Mesendoderm (in vitro differentiated cells): ENCODE results near the gene DDX5.

Source experiments
- DNase-seq: peaks from one replicate; pipeline ENCODE4 v3.0.0; 2013
- H2AK5ac ChIP-seq: 2 replicates; pipeline ENCODE4 v1.6.1; 2013; ENCODE audit warnings: low read length, inconsistent platforms
- H2BK120ac ChIP-seq: 2 replicates; pipeline ENCODE4 v1.6.1; 2013; ENCODE audit warnings: low read depth, mild to moderate bottlenecking, low read length, moderate library complexity, mixed read lengths
- H2BK15ac ChIP-seq: replicated peaks from 2 replicates; pipeline ENCODE4 v1.6.1; 2013; ENCODE audit warnings: low read depth, mild to moderate bottlenecking, moderate library complexity
- H2BK5ac ChIP-seq: 2 replicates; pipeline ENCODE4 v1.6.1; 2013; ENCODE audit warnings: low read length, inconsistent platforms
- H3K18ac ChIP-seq: 2 replicates; pipeline ENCODE4 v1.6.1; 2013; ENCODE audit warnings: mild to moderate bottlenecking, low read length, mixed read lengths
- H3K23ac ChIP-seq: one replicate; pipeline ENCODE4 v1.6.1; 2013; ENCODE audit warnings: low read length
- H3K27ac ChIP-seq: 2 replicates; pipeline ENCODE4 v1.5.1; 2013; ENCODE audit warnings: low read depth, mild to moderate bottlenecking, inconsistent platforms, low read length, moderate library complexity
- H3K27me3 ChIP-seq: 2 replicates; pipeline ENCODE4 v1.6.1; 2013; ENCODE audit warnings: low read length, control low read depth, mild to moderate bottlenecking, inconsistent platforms; ENCODE audit not compliant: insufficient read depth, poor library complexity
- H3K36me3 ChIP-seq: 2 replicates; pipeline ENCODE4 v1.6.1; 2013; ENCODE audit warnings: low read length, inconsistent platforms; ENCODE audit not compliant: control insufficient read depth, insufficient read depth
- H3K4ac ChIP-seq: one replicate; pipeline ENCODE4 v1.6.1; 2013; ENCODE audit warnings: low read depth, mild to moderate bottlenecking, low read length, moderate library complexity
- H3K4me1 ChIP-seq: 2 replicates; pipeline ENCODE4 v1.6.1; 2013; ENCODE audit warnings: low read depth, low read length, inconsistent platforms; ENCODE audit not compliant: control insufficient read depth
- H3K4me2 ChIP-seq: 2 replicates; pipeline ENCODE4 v1.6.1; 2013; ENCODE audit warnings: low read length
- H3K4me3 ChIP-seq: 2 replicates; pipeline ENCODE4 v1.5.1; 2013; ENCODE audit warnings: mild to moderate bottlenecking, low read length
- H3K56ac ChIP-seq: one replicate; pipeline ENCODE4 v1.6.1; 2013; ENCODE audit warnings: low read length
- H3K79me1 ChIP-seq: 2 replicates; pipeline ENCODE4 v1.6.1; 2013; ENCODE audit warnings: low read length, inconsistent platforms
- H3K79me2 ChIP-seq: 2 replicates; pipeline ENCODE4 v1.6.1; 2013; ENCODE audit warnings: mild to moderate bottlenecking, low read length; ENCODE audit not compliant: control insufficient read depth, insufficient read depth
- H3K9ac ChIP-seq: 2 replicates; pipeline ENCODE4 v1.6.1; 2013; ENCODE audit warnings: low read length, inconsistent platforms
- H4K5ac ChIP-seq: one replicate; pipeline ENCODE4 v1.6.1; 2013; ENCODE audit warnings: low read length
- H4K8ac ChIP-seq: one replicate; pipeline ENCODE4 v1.6.1; 2013; ENCODE audit warnings: low read depth, mild to moderate bottlenecking, control low read depth, low read length, moderate library complexity
- WGBS: extraction: QIAGEN DNeasy Blood & Tissue Kit; methylation state at CpG from one replicate; pipeline ENCODE4 v1.1.7; 2013; ENCODE audit warnings: low lambda C conversion rate, missing lambda C conversion rate; ENCODE audit not compliant: insufficient coverage; ENCODE audit errors: extremely low coverage; 5-methylcytosine and 5-hydroxymethylcytosine counted together

Gene DDX5

DNA sequence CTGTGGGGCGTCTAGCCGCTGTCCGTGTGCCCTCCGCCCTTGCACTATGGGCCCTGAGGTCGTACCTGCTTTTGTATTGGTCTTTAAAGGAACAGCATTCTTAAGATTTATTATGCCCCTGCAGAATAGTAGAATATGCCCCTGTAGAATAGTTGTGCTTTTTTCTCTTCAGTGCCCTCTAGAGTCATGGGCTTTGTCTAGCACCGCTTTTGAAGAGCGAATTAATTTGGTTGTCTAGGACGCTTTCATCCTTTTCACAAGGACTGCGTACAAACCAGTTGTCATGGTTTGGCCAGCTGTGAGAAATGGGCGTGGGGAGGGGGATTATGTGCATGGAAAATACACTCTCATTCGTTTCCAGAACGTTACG lies 1.3 kb upstream of the DDX5 start:
- H3K18ac ChIP-seq = peak overlapping the region; percentile 31
- WGBS = no CpG with 5 or more reads among the region's 13 CpGs
- H2AK5ac ChIP-seq = no peak overlapping the region
- no peak overlapping the region for H4K5ac ChIP-seq
- H2BK120ac ChIP-seq = no peak overlapping the region
- H4K8ac ChIP-seq = no peak overlapping the region
- peak overlapping the region; percentile 77 for H3K4me2 ChIP-seq
- peak overlapping the region; percentile 64 for H2BK5ac ChIP-seq
- H3K23ac ChIP-seq = no peak overlapping the region
- peak; percentile 79 for DNase-seq
- no peak overlapping the region for H2BK15ac ChIP-seq
- H3K27ac ChIP-seq = peak overlapping the region; percentile 87
- peaks cover 10% of the 10 kb centered on the region for H3K79me1 ChIP-seq
- peaks cover 10% of the 10 kb centered on the region for H3K36me3 ChIP-seq
- no peak overlapping the region for H3K4ac ChIP-seq
- peak overlapping the region; percentile 98 for H3K56ac ChIP-seq
- H3K4me1 ChIP-seq = no peaks in the 10 kb centered on the region
- peak overlapping the region; percentile 99 for H3K4me3 ChIP-seq
- H3K79me2 ChIP-seq = peaks cover 62% of the 10 kb centered on the region
- H3K27me3 ChIP-seq = no peaks in the 10 kb centered on the region
- H3K9ac ChIP-seq = peak overlapping the region; percentile 100

DNA sequence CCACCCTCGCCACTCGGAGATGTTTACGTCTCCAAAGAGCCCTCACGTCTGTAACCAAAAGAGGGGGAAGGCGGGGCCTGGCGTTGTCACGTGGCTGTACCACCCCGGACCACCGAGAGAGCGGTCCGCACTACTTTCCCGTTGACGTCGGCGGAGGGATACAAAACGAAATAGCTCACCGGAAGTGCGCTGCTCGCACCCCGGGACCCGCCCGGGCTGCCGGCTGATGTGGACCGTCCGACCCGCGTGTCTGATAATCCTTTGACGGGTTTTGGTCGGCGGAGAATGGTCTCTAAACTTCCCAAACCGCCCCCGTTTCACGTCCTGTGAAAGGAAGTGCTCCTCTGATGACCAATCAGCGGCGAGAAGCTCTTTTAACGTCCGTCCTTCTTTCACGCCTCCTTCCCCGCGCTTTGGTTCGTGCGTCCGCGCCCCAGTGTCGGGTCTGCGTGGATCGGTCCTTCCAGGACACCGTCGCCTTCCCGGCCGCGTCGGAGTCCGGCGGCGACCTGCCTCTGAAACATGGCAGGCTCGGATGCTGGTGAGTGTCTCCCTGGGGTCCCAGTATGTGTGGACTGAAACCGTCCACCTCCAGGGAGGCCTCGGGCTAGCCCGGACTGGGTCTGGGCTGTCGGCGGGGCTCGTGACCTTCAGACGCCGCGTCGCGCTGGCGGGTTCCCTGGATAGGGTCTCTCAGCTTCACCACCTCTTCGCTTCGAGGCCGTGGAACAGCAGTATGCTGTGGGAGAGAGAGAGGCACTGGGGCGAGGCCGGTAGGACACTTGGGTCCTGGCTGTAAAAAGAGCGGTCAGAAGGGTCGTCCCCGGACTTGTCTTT lies 705 bp upstream of the DDX5 start, which contains the start of gene CEP95:
Gene CEP95 (plus strand): TSS at position 402 of the 837 bp plus-strand sequence. CDS start 121 bp downstream, at position 523.
- Histone ChIP-seq H2BK5ac (peak within 1 kb of the TSS; percentile 64), H4K8ac (no peak within 1 kb of the TSS), H4K5ac (no peak within 1 kb of the TSS), H3K56ac (peak within 1 kb of the TSS; percentile 100), H3K36me3 (peaks cover 14% of the 10 kb centered on the region), H3K9ac (peak within 1 kb of the TSS; percentile 100), H2AK5ac (peak within 1 kb of the TSS; percentile 75), H3K4ac (peak within 1 kb of the TSS; percentile 98), H3K4me2 (peak within 1 kb of the TSS; percentile 77), H3K4me3 (peak within 1 kb of the TSS; percentile 100), H3K27me3 (no peaks in the 10 kb centered on the region), H3K79me2 (peaks cover 67% of the 10 kb centered on the region), H2BK120ac (peak within 1 kb of the TSS; percentile 46), H3K18ac (peak within 1 kb of the TSS; percentile 86), H2BK15ac (no peak within 1 kb of the TSS), H3K79me1 (peaks cover 13% of the 10 kb centered on the region), H3K4me1 (no peaks in the 10 kb centered on the region), H3K27ac (peak within 1 kb of the TSS; percentile 92), H3K23ac (peak within 1 kb of the TSS; percentile 98)
- no CpG with 5 or more reads among the region's 77 CpGs for WGBS
- peak; percentile 99 for DNase-seq

DNA sequence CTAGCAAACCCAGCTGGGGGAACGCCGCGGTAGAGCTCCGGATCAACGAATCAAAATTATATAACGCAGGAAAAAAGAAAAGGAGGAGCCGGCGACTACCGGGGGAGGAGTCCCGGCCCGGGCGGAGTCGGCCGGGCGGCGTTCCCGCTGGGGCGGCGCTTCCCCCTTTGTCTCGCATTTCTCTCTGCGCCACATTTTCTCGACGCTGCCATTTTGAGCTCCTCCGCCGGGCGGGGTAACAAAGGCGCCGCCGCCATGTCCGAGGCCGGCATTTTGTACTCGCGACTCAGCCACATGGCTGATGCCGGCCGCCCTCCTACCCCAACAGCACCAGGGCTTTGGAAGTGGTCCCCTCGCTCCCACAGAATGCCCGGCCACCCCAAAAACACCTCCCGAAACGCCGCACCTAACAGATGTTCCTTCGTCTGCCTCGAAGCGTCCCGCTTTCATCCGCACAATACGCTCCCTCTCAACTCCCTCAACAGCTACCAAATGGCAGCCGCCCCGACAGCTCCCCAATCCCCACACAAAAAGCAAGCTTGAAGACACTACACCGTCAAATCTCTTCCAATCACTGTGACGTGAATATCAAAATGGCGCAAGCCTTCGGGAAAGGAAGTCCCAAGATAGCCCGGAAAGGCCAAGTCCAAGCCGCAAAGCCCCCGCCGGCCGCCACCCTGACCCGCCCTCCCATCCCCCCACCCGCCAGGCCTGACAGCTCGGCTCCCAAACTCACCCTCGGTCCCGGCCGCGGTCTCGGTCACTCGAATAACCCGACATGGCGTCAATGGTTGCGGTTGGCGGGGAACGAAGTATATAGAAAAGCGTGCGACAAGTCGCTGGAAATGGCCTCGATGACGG lies 519 bp downstream of the DDX5 start:
- DNase-seq = peak; percentile 86
- peak overlapping the region; percentile 95 for H3K23ac ChIP-seq
- H3K79me2 ChIP-seq = peaks cover 74% of the 10 kb centered on the region
- no CpG with 5 or more reads among the region's 76 CpGs for WGBS
- H2AK5ac ChIP-seq = peak overlapping the region; percentile 99
- H3K27ac ChIP-seq = peak overlapping the region; percentile 92
- H3K27me3 ChIP-seq = no peaks in the 10 kb centered on the region
- H3K36me3 ChIP-seq = peaks cover 24% of the 10 kb centered on the region
- peak overlapping the region; percentile 86 for H3K18ac ChIP-seq
- H2BK120ac ChIP-seq = peak overlapping the region; percentile 46
- H2BK5ac ChIP-seq = peak overlapping the region; percentile 94
- H4K8ac ChIP-seq = peak overlapping the region; percentile 92
- peak overlapping the region; percentile 100 for H3K4me3 ChIP-seq
- peak overlapping the region; percentile 100 for H3K56ac ChIP-seq
- H3K4me2 ChIP-seq = peak overlapping the region; percentile 93
- no peaks in the 10 kb centered on the region for H3K4me1 ChIP-seq
- peak overlapping the region; percentile 98 for H3K4ac ChIP-seq
- no peak overlapping the region for H4K5ac ChIP-seq
- H3K79me1 ChIP-seq = peaks cover 20% of the 10 kb centered on the region
- H2BK15ac ChIP-seq = no peak overlapping the region
- H3K9ac ChIP-seq = peak overlapping the region; percentile 100

DNA sequence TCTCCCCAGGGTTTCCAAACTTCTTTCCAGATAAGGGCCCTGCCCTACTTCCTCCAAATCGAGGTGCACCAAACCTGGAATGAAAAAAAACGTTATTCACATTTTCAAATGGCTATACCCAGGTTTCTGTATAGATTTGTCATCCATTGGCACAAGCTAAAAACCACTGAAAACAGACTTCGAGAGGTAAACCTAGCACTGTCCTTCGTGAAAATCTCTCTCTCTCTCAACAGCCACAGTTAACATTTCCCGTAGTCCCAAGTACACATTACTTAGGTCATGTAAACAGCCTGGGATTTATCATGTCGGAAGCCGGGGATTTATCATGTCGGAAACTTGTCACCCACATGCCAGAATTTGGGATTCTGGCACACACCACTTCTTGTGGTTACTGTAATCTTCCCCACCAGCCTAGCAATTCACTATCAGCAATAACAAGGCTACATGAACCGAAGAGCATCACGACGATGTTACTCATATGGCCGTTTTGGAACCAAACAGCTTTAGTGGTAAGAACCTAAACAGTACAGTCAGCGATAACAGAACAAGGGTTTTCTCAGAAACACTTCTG lies 1.2 kb downstream of the DDX5 start:
- Histone ChIP-seq H3K4me1 (no peaks in the 10 kb centered on the region), H3K27ac (no peak overlapping the region), H3K79me1 (peaks cover 23% of the 10 kb centered on the region), H2AK5ac (no peak overlapping the region), H2BK5ac (no peak overlapping the region), H3K18ac (no peak overlapping the region), H3K79me2 (peaks cover 76% of the 10 kb centered on the region), H3K4me2 (peak overlapping the region; percentile 93), H4K8ac (no peak overlapping the region), H2BK120ac (no peak overlapping the region), H3K36me3 (peaks cover 30% of the 10 kb centered on the region), H3K4ac (peak overlapping the region; percentile 98), H3K9ac (peak overlapping the region; percentile 100), H2BK15ac (no peak overlapping the region), H3K4me3 (peak overlapping the region; percentile 100), H3K56ac (peak overlapping the region; percentile 100), H4K5ac (peak overlapping the region; percentile 13), H3K27me3 (no peaks in the 10 kb centered on the region), H3K23ac (peak overlapping the region; percentile 70)
- WGBS = no CpG with 5 or more reads among the region's 13 CpGs
- DNase-seq = peak; percentile 37

DNA sequence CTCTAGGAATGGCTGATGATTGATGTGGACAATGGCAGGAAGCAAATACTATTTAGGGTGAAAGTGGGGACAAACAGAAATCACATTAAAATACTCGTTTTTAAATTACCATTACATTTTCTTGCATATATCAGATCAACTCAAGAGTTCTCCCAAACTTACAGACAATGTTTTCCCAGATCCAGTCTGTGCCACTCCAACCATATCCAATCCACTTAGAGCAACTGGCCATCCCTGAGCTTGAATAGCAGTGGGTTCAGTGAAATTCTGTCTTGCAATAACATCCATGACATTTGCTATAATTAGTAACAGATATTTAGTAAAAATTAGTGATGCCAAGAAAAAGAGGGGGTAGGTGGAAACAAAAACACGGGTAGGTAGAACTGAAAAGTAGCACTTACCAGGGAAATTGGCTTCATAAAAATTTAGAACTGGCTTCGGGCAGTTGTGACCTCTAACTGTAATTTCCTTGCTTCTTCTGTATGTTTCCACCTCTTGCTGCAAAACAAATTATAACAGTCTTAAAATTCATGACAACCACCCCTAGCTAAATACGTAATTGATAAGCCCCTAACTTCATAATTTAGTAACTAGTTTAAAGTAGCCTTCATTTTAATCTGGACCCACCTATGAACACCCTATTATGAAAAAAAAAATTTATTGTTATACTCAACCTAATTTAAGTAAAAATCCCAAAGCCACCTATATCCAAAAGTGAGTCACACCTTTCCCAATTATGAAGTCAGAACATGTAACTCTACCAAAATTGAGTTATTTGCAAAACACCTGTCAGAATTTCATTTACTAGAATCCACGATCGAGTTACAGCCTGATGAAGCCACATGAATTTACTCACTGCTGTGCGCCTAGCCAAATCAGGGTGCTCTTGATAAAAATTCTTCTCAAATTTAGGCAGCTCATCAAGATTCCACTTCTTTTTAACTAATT lies 2.0 kb downstream of the DDX5 start:
- WGBS = no CpG with 5 or more reads among the region's 7 CpGs
- H4K8ac ChIP-seq = no peak overlapping the region

More for the DNA sequence above, 2.0 kb downstream of the DDX5 start:
- no peak overlapping the region for H3K23ac ChIP-seq
- H3K9ac ChIP-seq = peak overlapping the region; percentile 100
- peaks cover 22% of the 10 kb centered on the region for H3K79me1 ChIP-seq
- H3K79me2 ChIP-seq = peaks cover 71% of the 10 kb centered on the region
- no peak for DNase-seq
- H3K4me2 ChIP-seq = peak overlapping the region; percentile 93
- no peak overlapping the region for H2BK15ac ChIP-seq
- no peak overlapping the region for H2BK120ac ChIP-seq
- no peaks in the 10 kb centered on the region for H3K4me1 ChIP-seq
- peaks cover 31% of the 10 kb centered on the region for H3K36me3 ChIP-seq
- H2BK5ac ChIP-seq = no peak overlapping the region
- H3K4ac ChIP-seq = no peak overlapping the region
- H3K18ac ChIP-seq = no peak overlapping the region
- peak overlapping the region; percentile 100 for H3K56ac ChIP-seq
- no peaks in the 10 kb centered on the region for H3K27me3 ChIP-seq
- no peak overlapping the region for H4K5ac ChIP-seq
- H3K4me3 ChIP-seq = peak overlapping the region; percentile 100
- no peak overlapping the region for H2AK5ac ChIP-seq
- H3K27ac ChIP-seq = no peak overlapping the region
